Lower leg skin (tissue), 4 donors: ENCODE results near the gene SLC25A2. TPM values are rescaled to one million over a fixed set of nuclear protein-coding genes. Genes with fewer than 3 reads are reported as not detected.
"Not testable (repeated sequence)": the region's sequence is repeated elsewhere in the genome, so short reads cannot be mapped to it uniquely, and the experiment has no call there.

ENCODE experiments used
- DNase-seq, 2 donors: peaks; one replicate each; pipeline ENCODE4 v3.0.0-alpha.2; 2019; ENCODE audit warnings: low spot score in 2 of 2
- H3K4me3 ChIP-seq: fragments of 200-600 bp; sonication (generic); 2 replicates; pipeline ENCODE4 v1.5.1; 2017; ENCODE audit warnings: mild to moderate bottlenecking, low read depth; ENCODE audit not compliant: poor library complexity, severe bottlenecking
- CTCF ChIP-seq, 3 donors: fragments of 450-650 bp; IDR thresholded peaks; one replicate each; pipeline ENCODE4 v1.5.1; 2016; ENCODE audit warnings: antibody characterized with exemption in 3 of 3, mild to moderate bottlenecking in 3 of 3, moderate library complexity in 2 of 3
- POLR2A ChIP-seq, 2 donors: fragments of 450-650 bp; IDR thresholded peaks; one replicate each; pipeline ENCODE4 v1.6.1; 2016 to 2017; ENCODE audit warnings: antibody characterized with exemption in 2 of 2, mild to moderate bottlenecking in 1 of 2, moderate library complexity in 1 of 2
- WGBS, 2 donors: methylation state at CpG; one replicate each; pipeline ENCODE4 v1.1.5; 2018; 5-methylcytosine and 5-hydroxymethylcytosine counted together
- intact Hi-C: fragments of 100-400 bp; cut with DNase I; formaldehyde crosslinking; loops from one replicate; pipeline ENCODE4 v1.15.0; 2023; ENCODE audit warnings: low total_unique reads
- total RNA-seq, 4 donors: library from RNA; depleted of rRNA; stranded (reverse); fragments of >200 nt; gene quantifications; one replicate each; pipeline ENCODE4 v1.1.0, GENCODE V29; 2016

SLC25A2 gene
- 1 to 10 TPM in 1 of 4 donors, under 1 TPM in 2, not detected in 1; 0.66 to 5.0 (median 0.67) TPM for total RNA-seq

GRCh38 chr5:141303756-141304155 lies at the start of gene SLC25A2:
TSS of gene SLC25A2 (minus strand) at chr5:141304049. CDS start at chr5:141303865, 184 bp downstream.
- H3K4me3 ChIP-seq: no peak within 1 kb of the TSS
- 47 to 54% methylated on average over 30 to 34 of the region's 36 CpGs for WGBS, 2 donors
- TF ChIP-seq POLR2A (IDR thresholded peaks at IDR 0.05) (no peak), CTCF (IDR thresholded peaks at IDR 0.05) (no peak)
- intact Hi-C loops: no loop called here
- no peak for DNase-seq

GRCh38 chr5:141351591-141351990 lies 47.7 kb upstream of the SLC25A2 start:
- DNase-seq: no peak
- TF ChIP-seq CTCF (IDR thresholded peaks at IDR 0.05) (no peak), POLR2A (IDR thresholded peaks at IDR 0.05) (no peak)
- intact Hi-C loops: no loop called here

GRCh38 chr5:141349917-141350619 lies 46.2 kb upstream of the SLC25A2 start, which contains the start of gene PCDHGB1:
TSS of gene PCDHGB1 (plus strand) at chr5:141350099. CDS start at chr5:141350261, 162 bp downstream.
- intact Hi-C loops: loop anchor here (2.0 kb wide), 1 partner anchor 49 kb away; no protein-coding TSS in a partner anchor
- DNase-seq: peak in 1 of 2 donors; percentile 82
- WGBS, 2 donors: 21 to 25% methylated on average over 29 of the region's 29 CpGs
- no peak within 1 kb of the TSS for H3K4me3 ChIP-seq
- no peak for TF ChIP-seq POLR2A (IDR thresholded peaks at IDR 0.05)
- no peak for TF ChIP-seq CTCF (IDR thresholded peaks at IDR 0.05)

More at GRCh38 chr5:141351591-141351990, 47.7 kb upstream of the SLC25A2 start:
- H3K4me3 ChIP-seq: no peak overlapping the region
- 40 to 50% methylated on average over 17 to 22 of the region's 36 CpGs for WGBS, 2 donors

GRCh38 chr5:141346017-141346416 lies 42.2 kb upstream of the SLC25A2 start:
- WGBS, 2 donors: 50 to 60% methylated on average over 12 to 20 of the region's 35 CpGs
- DNase-seq: not testable (repeated sequence)

GRCh38 chr5:141345327-141345726 lies 41.5 kb upstream of the SLC25A2 start:
- no peak for DNase-seq
- WGBS, 2 donors: 36% methylated on average over 20 of the region's 20 CpGs
- H3K4me3 ChIP-seq: no peak overlapping the region
- TF ChIP-seq POLR2A (IDR thresholded peaks at IDR 0.05) (no peak), CTCF (IDR thresholded peaks at IDR 0.05) (no peak)
- intact Hi-C loops: no loop called here

More at GRCh38 chr5:141346017-141346416, 42.2 kb upstream of the SLC25A2 start:
- H3K4me3 ChIP-seq, intact Hi-C loops: not testable (repeated sequence)

- DNase-seq: no peak
- H3K4me3 ChIP-seq: no peak overlapping the region
- 24 to 26% methylated on average over 31 of the region's 31 CpGs for WGBS, 2 donors
- intact Hi-C loops: no loop called here
- TF ChIP-seq CTCF (IDR thresholded peaks at IDR 0.05) (no peak), POLR2A (IDR thresholded peaks at IDR 0.05) (no peak)
Observed at GRCh38 chr5:141343953-141344463, 40.2 kb upstream of the SLC25A2 start.
